GM21529 (cell line): ENCODE measurements around the gene ZNF33A.
"Not testable (repeated sequence)": the region's sequence is repeated elsewhere in the genome, so short reads cannot be mapped to it uniquely, and the experiment has no call there.

Experiments used
- ATAC-seq: cut with Tn5 transposase; IDR thresholded peaks from one replicate; pipeline ENCODE4 v1.9.1; 2021; ENCODE audit not compliant: unreplicated experiment

Gene ZNF33A

DNA sequence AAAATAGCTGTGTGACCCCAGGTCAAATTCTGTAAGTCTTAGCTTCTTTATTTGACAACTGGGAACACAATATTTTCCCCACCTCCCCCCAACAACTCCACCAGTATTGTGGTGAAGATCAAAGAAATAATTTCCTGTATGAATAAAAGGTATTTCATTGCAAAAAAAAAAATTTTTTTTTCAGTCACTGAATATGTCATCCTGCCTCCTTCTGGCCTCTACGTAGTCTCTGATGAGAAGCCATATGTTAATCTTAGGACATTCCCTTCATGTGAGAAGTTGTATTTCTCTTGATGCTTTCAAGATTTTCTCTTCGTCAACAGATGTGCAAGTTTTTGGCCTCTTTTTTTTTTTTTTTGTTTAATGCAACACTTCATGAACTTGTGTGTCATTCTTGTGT lies 33.0 kb downstream of the ZNF33A start:
- no peak for ATAC-seq

DNA sequence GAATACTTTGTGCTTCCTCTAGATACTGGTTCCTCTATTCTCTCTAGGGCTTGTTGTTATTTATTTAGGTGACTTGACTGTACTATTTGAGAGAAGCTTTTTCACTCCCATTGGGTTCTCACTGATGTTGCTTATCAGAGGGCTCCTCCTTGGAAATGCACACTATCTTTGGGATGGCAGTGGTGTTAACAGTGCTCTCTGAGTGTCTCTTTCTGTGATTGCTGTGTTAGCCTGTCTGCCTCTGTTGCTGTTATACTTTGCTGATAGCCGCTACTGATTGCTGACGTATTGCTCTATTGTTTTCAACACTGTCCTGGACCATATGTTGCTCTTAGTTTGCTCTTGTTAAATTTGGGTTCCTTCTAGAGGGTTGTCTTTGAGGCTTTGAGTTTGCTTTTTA lies 34.7 kb downstream of the ZNF33A start:
- ATAC-seq = no peak

DNA sequence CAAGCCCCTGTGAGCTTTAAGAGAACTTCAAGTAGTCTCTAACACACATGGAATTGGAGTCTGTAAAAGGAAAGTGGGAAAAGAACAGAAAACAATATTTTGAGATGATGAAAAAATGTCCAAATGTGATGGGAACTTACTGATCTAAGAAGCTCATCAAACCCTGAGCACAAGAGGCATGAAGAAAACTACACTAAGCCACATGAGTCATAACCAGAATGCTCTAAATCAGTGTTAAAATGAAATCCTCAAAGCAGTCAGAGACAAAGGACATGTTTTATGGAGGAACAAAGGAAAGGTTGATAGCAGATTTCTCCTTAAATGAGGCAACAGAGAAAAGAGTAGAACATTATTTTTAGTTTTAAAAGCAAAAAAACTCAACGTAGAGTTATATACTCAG lies 37.2 kb downstream of the ZNF33A start:
- no peak for ATAC-seq

DNA sequence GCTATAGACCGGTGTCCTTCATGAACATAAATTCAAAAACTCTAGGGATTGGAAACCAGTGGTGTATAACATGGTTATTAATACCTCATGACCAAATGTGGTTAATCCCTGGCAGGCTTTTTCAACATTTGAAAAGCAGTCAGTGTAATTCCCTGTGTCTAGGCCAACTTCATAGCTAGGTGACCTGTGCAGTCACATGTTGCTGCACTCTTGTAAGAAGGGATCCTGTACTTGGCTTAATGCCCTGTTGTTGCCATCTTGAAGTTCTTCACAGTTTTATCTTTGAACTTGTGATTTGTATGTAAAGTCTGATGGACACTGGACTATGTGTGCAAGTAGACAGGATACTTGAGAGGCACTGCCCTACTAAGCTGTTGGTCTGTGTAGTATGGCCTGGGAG lies 39.7 kb downstream of the ZNF33A start:
- no peak for ATAC-seq

DNA sequence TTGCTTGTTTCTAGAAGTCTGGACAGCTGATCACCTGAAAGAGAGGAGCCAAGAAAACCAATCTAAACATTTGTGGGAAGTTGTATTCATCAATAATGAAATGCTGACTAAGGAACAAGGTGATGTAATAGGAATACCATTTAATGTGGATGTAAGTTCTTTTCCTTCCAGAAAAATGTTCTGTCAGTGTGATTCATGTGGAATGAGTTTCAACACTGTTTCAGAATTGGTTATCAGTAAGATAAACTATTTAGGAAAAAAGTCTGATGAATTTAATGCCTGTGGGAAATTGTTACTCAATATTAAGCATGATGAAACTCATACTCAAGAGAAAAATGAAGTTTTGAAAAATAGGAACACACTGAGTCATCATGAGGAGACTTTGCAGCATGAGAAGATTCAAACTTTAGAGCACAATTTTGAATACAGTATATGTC lies 43.9 kb downstream of the ZNF33A start:
- no peak for ATAC-seq

DNA sequence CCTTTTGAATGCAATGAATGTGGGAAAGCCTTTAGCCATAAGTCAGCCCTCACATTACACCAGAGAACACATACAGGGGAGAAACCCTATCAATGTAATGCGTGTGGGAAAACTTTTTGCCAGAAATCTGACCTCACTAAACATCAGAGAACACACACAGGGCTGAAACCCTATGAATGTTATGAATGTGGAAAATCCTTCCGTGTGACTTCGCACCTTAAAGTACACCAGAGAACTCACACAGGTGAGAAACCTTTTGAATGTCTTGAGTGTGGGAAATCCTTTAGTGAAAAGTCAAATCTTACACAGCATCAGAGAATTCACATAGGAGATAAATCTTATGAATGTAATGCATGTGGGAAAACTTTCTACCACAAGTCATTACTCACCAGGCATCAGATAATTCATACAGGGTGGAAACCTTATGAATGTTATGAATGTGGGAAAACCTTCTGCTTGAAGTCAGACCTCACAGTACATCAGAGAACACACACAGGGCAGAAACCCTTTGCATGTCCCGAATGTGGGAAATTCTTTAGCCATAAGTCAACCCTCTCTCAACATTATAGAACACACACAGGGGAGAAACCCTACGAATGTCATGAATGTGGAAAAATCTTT lies 44.9 kb downstream of the ZNF33A start:
- ATAC-seq = not testable (repeated sequence)

DNA sequence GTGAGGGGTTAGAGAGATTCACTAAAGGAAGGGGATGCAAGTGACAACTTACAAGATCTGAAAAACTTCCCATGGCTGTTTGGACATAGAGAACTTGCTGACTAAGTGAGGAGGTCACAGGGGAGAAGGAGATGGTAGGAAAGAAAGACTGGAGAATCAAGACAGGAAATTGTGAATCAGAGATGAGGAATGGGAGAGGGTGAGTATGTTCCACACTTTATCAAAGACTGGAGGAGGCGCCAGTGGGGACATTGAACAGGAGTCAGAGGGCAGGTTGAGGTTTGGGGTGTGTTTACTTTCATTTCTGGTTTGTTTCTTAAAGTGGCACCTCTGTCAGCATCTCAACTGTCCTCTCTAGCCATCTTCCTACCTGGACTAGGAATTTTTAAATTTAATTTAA lies 59.2 kb downstream of the ZNF33A start:
- not testable (repeated sequence) for ATAC-seq

DNA sequence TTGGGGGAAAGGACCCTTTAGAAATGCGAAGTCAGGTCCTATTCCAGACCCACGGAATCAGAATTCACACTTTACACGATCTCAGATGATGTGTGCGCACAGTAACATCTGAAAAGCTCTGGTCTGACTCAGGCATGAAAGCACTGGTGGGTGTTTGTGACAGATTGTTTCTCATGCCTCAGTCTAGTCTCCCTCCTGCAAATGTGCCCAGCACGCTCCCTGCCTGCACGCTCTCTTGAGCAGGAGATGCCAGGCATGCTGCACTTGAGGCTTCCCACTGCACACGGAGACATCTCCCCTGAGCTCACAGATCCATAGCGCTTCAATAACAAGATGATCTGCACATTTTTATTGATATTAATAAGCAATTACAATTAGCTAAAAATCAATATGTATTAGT lies 60.0 kb downstream of the ZNF33A start:
- no peak for ATAC-seq

DNA sequence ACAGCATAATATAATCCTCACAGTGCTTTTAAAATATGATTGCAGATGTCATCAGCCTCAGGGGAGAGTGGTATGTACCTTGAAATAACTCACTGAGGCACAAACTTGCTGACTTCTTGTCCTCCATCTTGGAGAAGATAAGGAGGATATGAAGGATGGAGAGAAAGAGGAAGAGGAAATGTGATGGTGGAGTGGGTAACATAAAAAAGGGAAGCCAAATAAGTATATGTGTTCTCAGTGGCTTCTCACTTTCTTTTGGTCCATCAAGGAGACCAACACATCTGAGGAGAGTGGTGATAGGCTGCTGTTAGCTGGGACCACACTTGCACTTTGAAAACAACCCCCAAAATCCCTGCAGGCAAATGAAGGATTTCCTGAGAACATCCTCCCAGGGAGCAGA lies 62.1 kb downstream of the ZNF33A start:
- ATAC-seq = peak; percentile 47

DNA sequence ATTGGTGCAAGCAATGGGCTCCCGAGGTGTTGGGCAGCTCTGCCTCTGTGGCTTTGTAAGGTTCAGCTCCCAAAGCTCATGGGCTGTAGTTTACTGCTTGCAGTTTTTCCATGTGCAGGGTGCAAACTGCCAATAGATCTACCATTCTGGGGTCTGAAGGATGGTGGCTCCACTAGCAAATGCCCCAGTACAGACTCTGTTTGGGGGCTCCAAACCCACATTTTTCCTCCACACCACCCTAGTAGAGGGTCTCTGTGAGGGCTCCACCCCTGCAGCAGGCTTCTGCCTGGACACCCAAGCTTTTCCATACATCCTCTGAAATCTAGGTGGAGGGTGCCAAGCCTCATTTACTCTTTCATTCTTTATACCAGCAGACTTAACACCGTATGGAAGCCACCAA lies 66.2 kb downstream of the ZNF33A start:
- ATAC-seq = no peak

DNA sequence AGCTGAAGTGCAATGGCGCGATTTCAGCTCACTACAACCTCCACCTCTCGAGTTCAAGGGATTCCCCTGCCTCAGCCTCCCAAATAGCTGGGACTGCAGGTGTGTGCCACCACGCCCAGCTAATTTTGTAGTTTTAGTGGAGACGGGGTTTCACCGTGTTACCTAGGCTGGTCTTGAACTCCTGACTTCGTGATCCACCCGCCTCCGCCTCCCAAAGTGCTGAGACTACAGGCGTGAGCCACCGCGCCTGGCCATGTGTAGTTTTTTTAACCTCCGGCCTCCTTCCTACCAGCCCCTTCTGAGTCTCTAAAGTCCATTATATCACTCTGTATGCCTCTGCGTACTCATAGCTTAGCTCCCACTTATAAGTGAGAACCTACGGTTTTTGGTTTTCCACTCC lies 82.8 kb downstream of the ZNF33A start:
- not testable (repeated sequence) for ATAC-seq

DNA sequence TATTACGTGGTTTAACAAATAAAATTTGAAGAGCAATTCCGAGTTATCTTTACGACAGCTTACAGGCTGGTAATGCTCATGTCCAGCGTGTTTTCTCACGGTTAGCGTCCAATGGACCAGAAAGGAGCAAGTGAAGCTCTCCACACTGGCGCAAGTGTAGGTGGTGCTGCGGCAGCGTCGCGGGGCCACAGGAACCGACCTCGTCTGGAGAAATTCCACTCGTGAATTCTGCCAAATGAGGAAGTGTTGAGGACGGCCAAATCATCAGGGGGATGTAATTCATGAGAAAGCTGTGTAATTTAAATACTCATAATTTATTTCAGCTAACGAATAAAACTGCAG lies 83.3 kb downstream of the ZNF33A start:
- ATAC-seq = peak; percentile 14

DNA sequence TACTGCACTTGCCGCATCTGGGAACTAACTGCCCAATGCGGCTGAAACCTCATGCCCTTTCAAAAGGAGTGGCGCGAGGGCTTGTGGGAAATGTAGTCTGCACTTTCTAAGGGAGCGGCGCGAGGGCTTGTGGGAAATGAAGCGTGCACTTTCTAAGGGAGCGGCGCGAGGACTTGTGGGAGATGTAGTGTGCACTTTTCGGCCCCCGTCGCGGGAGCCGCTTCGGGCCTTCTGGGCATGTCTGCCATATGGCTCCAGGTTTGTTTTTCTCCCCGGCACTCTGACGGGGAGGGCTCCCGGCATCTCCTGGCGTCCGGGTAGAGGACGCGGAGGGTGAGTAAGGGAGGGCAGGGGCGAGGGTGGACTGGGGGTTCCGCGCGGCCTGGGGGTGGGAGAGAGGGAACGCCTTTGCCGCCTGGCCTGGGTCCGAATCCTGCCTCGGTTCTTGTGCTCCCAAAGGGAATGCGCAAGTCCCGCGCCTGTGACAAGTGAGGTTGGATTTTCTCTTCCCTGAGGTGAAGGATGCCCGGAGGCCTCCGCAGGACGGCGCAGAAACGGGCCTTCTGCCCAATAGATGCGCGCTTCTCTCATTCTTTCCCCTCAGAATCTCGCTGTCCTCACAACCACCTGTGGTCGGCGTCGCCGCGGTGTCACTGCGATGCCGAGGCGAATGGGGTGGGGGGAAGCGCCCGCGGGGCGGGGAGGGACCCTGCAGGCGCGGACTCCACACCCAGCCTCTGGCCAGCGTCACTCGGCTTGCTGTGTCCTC lies 83.9 kb downstream of the ZNF33A start, which contains the start of gene ZNF37A:
ZNF37A (plus strand) TSS at position 180 of the 769 bp plus-strand sequence. CDS start 2,281 bp downstream, outside the sequence.
- peak; percentile 96 for ATAC-seq

DNA sequence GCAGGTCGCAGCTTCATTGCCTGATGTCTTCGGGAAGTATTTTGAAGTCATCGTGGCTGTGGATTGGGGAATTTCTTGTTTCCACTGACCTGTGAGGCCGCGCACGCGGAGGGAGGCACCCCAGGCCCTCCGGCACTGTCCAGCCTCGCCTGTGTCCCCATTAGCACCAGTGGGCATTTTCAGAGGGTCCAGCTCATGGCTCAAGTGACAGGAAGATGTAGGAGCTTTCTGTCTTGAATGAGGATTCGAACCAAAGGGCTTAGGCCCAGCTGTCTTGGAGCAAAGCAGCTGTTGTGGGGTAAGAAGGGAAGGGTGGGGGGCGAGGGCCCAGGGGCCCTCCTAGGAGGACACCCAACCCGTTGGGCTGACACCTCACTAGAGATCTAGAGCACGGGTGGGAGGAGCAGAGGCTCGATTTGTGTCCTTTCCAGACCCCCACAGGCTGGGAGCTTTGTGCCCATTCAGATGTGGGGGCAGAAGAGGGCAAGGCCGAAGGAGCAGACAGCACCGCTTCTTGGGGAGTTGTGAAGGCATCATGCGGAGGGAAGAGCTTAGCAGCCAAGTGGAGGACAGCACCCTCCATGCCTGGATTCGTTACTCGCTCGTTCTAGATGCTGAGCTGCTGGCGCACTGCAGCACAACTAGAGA lies 84.6 kb downstream of the ZNF33A start:
- ATAC-seq = no peak

DNA sequence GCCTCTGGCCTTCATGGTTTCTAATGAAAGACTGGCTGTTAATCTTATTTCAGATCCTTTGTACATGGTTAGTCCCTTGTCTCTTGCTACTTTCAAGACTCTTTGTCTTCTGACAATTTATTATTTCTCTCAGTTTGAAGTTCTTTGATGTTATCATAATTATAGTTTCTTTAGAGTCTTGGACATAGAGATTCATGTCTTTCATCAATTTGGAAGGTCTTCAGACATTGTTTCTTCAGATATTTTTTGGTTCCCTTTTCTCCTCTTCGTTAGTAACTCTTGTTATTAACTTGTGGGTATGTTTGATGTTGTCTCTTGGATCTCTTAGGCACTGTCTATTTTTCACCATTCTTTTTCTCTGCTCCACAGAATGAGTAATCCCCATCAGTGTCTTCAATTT lies 92.4 kb downstream of the ZNF33A start:
- ATAC-seq = no peak

DNA sequence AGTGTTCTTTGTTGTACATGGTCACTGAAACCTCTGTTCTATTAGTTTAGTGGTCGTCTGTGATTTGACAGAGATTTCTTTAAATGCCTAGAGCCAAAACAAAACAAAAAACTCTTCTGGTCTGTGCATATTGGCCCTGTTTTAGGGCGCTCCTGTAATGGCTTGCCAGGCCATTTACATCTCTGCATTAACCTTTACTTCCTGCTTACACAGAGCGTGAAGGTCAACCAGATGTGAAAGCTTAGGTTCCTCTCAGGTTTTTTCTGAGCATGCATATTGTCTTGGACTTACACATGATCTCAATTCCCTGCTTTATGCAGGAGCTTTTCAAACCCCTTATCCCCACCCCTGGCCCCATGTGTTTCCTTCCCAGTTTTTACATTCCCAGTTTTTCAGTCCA lies 93.3 kb downstream of the ZNF33A start:
- no peak for ATAC-seq

DNA sequence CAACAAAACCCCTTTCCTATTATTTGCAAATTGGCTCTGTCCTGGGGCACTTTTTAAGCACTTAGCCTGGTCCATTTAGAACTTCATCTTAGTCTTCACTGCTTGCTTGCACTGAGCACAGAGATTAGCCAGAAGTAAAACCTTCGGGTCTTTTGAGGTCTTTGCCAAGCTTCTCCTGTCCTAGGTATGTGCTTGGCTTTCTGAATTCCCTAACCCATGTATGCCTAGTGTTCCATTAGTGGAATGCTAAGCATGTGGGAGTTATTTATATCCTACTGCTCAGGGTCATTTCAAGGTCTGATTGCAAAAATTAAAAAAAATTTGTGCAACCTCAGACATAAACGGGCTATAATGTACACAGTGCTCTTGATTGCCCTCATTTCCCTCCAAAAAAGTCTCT lies 101.7 kb downstream of the ZNF33A start:
- ATAC-seq = no peak
